EL (cell line): ENCODE measurements around the gene CNTNAP2.
"Not testable (repeated sequence)": the region's sequence is repeated elsewhere in the genome, so short reads cannot be mapped to it uniquely, and the experiment has no call there.

Source experiments
- DNase-seq: peaks from one replicate; pipeline ENCODE4 v3.0.0-alpha.2; 2016

CNTNAP2 gene

GRCh38 chr7:147048864-147049263 is 932.3 kb downstream of the CNTNAP2 start:
- no peak for DNase-seq

GRCh38 chr7:147052818-147053217 is 936.2 kb downstream of the CNTNAP2 start:
- no peak for DNase-seq

GRCh38 chr7:147053746-147054145 is 937.1 kb downstream of the CNTNAP2 start:
- no peak for DNase-seq

DNA sequence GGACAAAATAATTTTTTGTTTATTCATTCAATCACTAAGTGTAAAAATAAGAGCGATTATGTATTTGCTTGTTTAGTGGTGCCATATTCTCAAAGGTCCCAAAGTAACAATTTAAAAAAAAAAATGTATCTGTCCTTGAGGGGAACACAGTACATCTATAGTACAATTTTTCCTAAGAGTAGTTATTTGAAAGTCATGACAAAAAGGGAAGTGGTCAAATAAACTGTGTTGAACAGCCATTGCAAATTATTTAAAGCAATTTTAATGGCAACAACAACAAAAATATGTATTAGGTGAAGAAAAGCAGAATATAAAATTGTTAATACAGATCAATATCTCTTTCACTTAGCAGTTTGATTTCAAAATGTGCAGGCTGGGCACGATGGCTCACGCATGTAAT is 943.5 kb downstream of the CNTNAP2 start:
- DNase-seq = no peak

- DNase-seq = no peak
Measured at GRCh38 chr7:147062897-147063296, 946.3 kb downstream of the CNTNAP2 start.

GRCh38 chr7:147068842-147069241 is 952.2 kb downstream of the CNTNAP2 start:
- no peak for DNase-seq

DNA sequence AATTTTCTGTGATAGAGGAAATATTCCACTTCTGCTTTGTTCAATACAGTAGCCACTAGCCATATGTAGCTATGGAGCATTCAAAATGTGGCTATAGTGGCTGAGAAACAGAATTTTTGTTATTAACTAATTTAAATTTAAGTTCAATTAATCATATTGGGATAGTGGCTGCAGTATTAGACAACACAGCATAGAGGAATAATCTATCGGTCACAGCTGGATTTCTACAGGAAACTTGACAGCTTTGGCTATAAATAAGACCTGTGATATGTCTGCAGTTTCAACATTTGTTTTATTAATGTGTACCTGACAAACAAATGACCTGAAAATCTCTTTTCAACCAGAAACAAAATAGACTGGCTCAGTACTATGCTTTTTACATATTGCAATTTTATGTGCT is 953.2 kb downstream of the CNTNAP2 start:
- no peak for DNase-seq

DNA sequence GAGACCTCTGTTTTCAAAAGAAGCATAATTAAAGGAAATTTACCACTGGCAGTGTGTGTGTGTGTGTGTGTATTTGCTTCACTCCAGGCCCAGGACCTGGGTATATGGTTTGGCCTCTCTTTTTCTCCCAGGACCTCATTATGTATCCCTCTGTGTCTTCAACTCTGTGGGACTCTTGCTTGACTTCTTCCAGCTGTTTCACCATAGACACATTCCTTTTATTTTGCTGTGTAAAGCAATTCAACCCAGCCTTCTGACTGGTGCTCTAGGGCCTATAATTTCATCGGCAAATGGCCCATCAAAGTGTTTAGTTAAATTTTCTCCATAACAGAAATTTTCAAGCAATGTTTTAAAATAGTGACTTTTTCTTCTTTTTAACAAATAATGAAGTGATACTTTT is 954.3 kb downstream of the CNTNAP2 start:
- no peak for DNase-seq

DNA sequence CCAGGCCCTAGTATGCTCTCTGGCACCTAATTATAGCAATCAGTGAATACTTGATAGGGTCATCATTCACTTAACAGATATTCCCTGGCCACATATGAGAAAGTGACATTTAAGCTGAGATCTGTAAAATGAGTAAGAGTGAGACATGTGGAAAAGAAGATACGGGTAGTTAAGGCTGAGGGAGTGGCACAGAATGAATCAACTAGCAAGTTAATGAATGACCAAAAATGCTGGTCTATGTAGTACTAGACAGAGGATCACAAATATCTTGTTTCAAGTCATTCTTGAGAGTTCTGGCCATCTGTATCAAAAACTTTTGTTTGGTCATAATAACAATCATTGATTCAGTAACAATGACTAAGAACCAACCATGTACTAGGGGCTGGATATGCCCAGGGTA is 954.9 kb downstream of the CNTNAP2 start:
- DNase-seq = no peak

- DNase-seq = no peak
Measured at GRCh38 chr7:147078312-147078711, 961.7 kb downstream of the CNTNAP2 start.

- DNase-seq = no peak
Measured at GRCh38 chr7:147079083-147079482, 962.5 kb downstream of the CNTNAP2 start.

GRCh38 chr7:147079921-147080420 is 963.4 kb downstream of the CNTNAP2 start:
- DNase-seq = no peak

GRCh38 chr7:147081117-147081516 is 964.5 kb downstream of the CNTNAP2 start:
- no peak for DNase-seq

DNA sequence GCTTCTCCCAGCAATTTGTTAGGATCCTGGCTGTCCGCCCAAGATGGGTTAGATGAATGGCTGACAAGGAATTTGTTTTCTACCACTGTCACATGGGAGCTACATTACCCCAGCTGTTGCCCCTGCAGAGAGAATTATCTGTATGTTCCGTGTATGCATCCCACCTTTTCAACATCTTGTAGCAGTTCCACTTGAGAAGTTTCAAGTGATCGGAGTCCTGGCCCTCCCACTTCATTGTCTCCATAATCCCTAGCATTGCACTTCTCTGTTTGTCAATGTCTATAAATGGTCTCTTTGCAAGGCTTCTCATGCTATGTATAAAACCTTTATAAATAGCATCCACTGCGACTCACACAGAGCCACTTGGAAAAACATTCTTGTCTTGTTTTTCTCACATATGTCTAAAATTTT is 972.5 kb downstream of the CNTNAP2 start:
- peak; percentile 12 for DNase-seq

DNA sequence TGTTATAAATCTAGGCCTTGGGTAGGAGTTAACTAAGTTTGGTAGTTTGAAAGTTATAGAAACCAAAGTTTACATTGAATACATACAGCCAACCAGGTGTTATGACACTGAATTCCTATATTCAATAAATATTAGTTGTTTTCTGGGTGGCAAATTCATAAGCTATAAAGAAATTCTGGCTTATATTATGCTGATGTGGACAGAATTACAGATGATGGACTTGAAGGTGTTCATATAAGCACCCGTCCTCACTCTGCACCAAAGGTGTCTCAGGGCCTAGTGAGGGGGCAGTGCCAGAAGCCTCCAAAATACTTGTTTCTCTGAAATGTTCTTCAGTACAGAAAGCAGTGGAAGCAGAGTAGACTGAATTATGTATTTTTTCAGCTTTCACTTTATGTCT is 973.0 kb downstream of the CNTNAP2 start:
- DNase-seq = no peak

- no peak for DNase-seq
Measured at GRCh38 chr7:147096629-147097028, 980.0 kb downstream of the CNTNAP2 start.

DNA sequence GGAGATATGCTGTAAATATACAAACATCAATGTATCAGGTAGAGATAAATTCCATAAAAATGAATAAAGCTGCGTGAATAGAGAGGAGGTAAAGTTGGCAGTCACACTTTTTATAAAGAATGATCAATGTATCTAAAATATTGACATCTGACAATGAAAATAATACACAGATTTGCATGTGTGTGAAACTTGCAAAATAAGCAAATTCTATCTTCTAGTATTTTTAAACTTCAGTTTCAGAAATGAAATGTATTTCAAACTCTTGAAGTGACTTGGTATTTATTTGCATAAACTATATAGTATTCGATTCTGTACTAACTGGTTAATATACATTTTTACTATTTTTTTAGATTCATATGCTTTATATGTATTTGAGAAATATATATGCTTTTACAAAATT is 986.6 kb downstream of the CNTNAP2 start:
- DNase-seq = no peak

GRCh38 chr7:147106746-147107145 is 990.1 kb downstream of the CNTNAP2 start:
- no peak for DNase-seq

- not testable (repeated sequence) for DNase-seq
Measured at GRCh38 chr7:147114525-147114924, 997.9 kb downstream of the CNTNAP2 start.

- DNase-seq = no peak
Measured at GRCh38 chr7:147136352-147136751, 1019.8 kb downstream of the CNTNAP2 start.

GRCh38 chr7:147145194-147145593 is 1028.6 kb downstream of the CNTNAP2 start:
- no peak for DNase-seq

DNA sequence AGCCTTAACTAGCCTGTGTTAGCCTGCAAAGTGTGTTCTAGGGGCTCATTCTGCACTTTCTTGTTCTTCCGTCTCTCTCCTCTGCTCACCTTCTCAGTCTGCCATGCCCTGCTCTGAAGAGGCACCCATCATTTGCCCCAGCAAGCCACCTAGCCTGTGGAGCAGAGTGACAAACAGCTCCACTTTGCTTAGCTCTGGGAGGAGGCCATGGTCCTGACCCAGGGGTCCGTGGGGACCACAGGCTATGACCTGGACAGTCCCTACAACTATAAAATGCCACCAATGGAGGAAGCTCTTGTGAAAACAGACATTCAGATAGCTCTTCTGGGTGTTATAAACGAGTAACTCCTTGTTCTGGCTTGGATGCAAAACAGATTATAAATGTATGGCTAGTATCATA is 1029.6 kb downstream of the CNTNAP2 start:
- DNase-seq = no peak

GRCh38 chr7:147151661-147152060 is 1035.1 kb downstream of the CNTNAP2 start:
- no peak for DNase-seq

- no peak for DNase-seq
Measured at GRCh38 chr7:147153571-147153970, 1037.0 kb downstream of the CNTNAP2 start.

GRCh38 chr7:147161405-147161804 is 1044.8 kb downstream of the CNTNAP2 start:
- no peak for DNase-seq
